GM23248 (cell line): ENCODE data around the gene TBX19.

Experiments used
- EZH2 ChIP-seq: fragments of 200-600 bp; sonication (generic); IDR thresholded peaks from 2 replicates; pipeline ENCODE4 v1.6.1; 2018; ENCODE audit warnings: antibody characterized with exemption, mild to moderate bottlenecking; ENCODE audit not compliant: insufficient read depth, poor library complexity, severe bottlenecking
- EZH2phosphoT487 ChIP-seq: fragments of 200-600 bp; sonication (generic); IDR thresholded peaks from 2 replicates; pipeline ENCODE4 v1.6.1; 2018; ENCODE audit warnings: antibody characterized with exemption, moderate library complexity, mild to moderate bottlenecking, low read depth; ENCODE audit not compliant: insufficient read depth

DNA sequence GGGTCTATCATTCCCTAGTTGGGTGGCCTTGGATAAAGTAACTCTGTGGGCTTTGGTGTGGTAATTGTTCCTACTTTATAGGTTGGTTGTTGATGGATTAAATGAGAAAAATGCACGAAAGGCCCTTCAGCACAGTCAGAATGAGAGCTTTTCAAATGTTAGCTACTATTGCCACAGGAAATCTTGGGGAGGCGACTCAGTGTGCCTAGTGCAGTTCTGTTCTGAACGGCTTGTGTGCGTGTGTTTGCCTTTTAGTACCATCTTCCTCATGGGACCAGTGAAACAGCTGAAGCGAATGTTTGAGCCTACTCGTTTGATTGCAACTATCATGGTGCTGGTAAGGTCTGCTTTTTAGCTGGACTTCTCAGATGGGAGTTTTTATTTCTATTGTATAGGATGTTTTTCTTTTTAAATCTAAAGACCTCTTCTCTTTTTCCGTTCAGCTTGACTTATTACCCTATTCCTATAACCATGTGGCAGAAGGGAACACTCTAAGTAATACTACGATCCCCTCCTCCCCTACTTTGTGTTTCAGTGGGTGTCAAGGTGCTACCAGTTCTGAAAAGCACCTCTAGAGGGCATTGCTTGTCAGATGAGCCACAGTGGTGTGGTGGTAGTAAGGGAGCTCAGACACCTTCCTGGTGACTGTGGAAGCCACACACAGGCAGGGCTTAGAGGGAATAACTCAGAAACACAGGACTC lies 45.7 kb upstream of the TBX19 start:
- TF ChIP-seq EZH2 (no peak), EZH2phosphoT487 (no peak)
